ENCODE measurements around the gene SPOCK1. TPM values are rescaled to one million over a fixed set of nuclear protein-coding genes. Genes with fewer than 3 reads are reported as not detected.

Gene SPOCK1
- total and polyA plus RNA-seq, 2 donors (not counting 3 experiments of a cell fraction or from before 2014, with no cell fraction given): 144 to 280 TPM

- Histone ChIP-seq H3K27ac (ENCODE audit: insufficient read depth, low read depth, low read length) (no peak overlapping the region), H3K9me3 (replicated peaks; ENCODE audit: control insufficient read depth, insufficient read depth, low read length) (no peaks in the 10 kb centered on the region), H2AFZ (ENCODE audit: low read depth, low read length) (no peak overlapping the region), H3K36me3 (ENCODE audit: control insufficient read depth in 2 of 2, extremely low read depth in 1 of 2, insufficient read depth in 2 of 2, low read length in 2 of 2) (no peaks in the 10 kb centered on the region), H3K9me1 (replicated peaks; ENCODE audit: control insufficient read depth, extremely low read depth, insufficient read depth, low read length) (no peaks in the 10 kb centered on the region), H3K4me1 (ENCODE audit: control insufficient read depth, extremely low read depth, insufficient read depth, low read length) (peaks cover 26% of the 10 kb centered on the region), H3K9ac (replicated peaks; ENCODE audit: extremely low read depth, insufficient read depth, low read length) (no peak overlapping the region), H4K20me1 (replicated peaks; ENCODE audit: control insufficient read depth, extremely low read depth, insufficient read depth, low read length) (no peaks in the 10 kb centered on the region), H3K4me3 (replicated peaks in 1 of 3; ENCODE audit: insufficient read depth in 1 of 3, low read depth in 1 of 3, low read length in 3 of 3) (no peak overlapping the region), H3K79me2 (ENCODE audit: control insufficient read depth, insufficient read depth, low read length) (no peaks in the 10 kb centered on the region), H3K27me3 (ENCODE audit: control insufficient read depth in 2 of 2, insufficient read depth in 2 of 2, low read length in 2 of 2) (no peaks in the 10 kb centered on the region), H3K4me2 (ENCODE audit: insufficient read depth, low read length) (no peak overlapping the region)
- DNase-seq (ENCODE audit: low read depth, low spot score) (no peak), FAIRE-seq (no peak)
- TF ChIP-seq, protein P1, sequence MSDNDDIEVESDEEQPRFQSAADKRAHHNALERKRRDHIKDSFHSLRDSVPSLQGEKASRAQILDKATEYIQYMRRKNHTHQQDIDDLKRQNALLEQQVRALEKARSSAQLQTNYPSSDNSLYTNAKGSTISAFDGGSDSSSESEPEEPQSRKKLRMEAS (IDR thresholded peaks at IDR 0.05; ENCODE audit: insufficient read depth, insufficient read length): no peak
- no peak for TF ChIP-seq POLR2A (IDR thresholded peaks at IDR 0.05; ENCODE audit: low read depth, low read length)
- TF ChIP-seq, protein P2, sequence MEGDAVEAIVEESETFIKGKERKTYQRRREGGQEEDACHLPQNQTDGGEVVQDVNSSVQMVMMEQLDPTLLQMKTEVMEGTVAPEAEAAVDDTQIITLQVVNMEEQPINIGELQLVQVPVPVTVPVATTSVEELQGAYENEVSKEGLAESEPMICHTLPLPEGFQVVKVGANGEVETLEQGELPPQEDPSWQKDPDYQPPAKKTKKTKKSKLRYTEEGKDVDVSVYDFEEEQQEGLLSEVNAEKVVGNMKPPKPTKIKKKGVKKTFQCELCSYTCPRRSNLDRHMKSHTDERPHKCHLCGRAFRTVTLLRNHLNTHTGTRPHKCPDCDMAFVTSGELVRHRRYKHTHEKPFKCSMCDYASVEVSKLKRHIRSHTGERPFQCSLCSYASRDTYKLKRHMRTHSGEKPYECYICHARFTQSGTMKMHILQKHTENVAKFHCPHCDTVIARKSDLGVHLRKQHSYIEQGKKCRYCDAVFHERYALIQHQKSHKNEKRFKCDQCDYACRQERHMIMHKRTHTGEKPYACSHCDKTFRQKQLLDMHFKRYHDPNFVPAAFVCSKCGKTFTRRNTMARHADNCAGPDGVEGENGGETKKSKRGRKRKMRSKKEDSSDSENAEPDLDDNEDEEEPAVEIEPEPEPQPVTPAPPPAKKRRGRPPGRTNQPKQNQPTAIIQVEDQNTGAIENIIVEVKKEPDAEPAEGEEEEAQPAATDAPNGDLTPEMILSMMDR (IDR thresholded peaks at IDR 0.05; ENCODE audit: extremely low read depth in 1 of 2, insufficient read depth in 1 of 2, low read depth in 1 of 2, low read length in 2 of 2): no peak
- no peak for TF ChIP-seq MYC (IDR thresholded peaks at IDR 0.05; ENCODE audit: low read depth, low read length)
- TF ChIP-seq POLR2AphosphoS5 (IDR thresholded peaks at IDR 0.05; ENCODE audit: insufficient read depth, low read depth, low read length): no peak
- TF ChIP-seq GATA2 (IDR thresholded peaks at IDR 0.05; ENCODE audit: insufficient read depth, insufficient read length, low read depth, low read length): no peak
- TF ChIP-seq EZH2 (IDR thresholded peaks at IDR 0.05; ENCODE audit: borderline replicate concordance, low read depth, low read length, severe bottlenecking): no peak
- no peak for TF ChIP-seq JUN (IDR thresholded peaks at IDR 0.05; ENCODE audit: borderline replicate concordance, insufficient read depth, insufficient read length, low read depth)
- no peak for TF ChIP-seq FOS (IDR thresholded peaks at IDR 0.05; ENCODE audit: borderline replicate concordance, insufficient read depth, low read length)
- intact Hi-C loops (cut with micrococcal nuclease): no loop called here
- ChIA-PET CTCF (no interaction called here), POLR2A (no interaction called here)
- dilution Hi-C loops (cut with MboI; ENCODE audit: extremely low pct_ligation_motif_present, low sequenced_read_pairs): no loop called here
- no TSS peak for BruUV-seq (replicated peaks)
Measured at GRCh38 chr5:137034764-137035479, 464.2 kb downstream of the SPOCK1 start.

All from endothelial cell of umbilical vein (primary cell).